Erythroblast (primary cell): ENCODE results near the gene AMZ1.
"Not testable (repeated sequence)": the region's sequence is repeated elsewhere in the genome, so short reads cannot be mapped to it uniquely, and the experiment has no call there.

Source experiments
- DNase-seq, 2 experiments: peaks; one replicate each; lab custom pipeline; 2025; lab: John Stamatoyannopoulos, UW
- GATA1 ChIP-seq: IDR thresholded peaks from 2 replicates; pipeline ENCODE4 v1.6.1; 2011; ENCODE audit warnings: low read depth, mild to moderate bottlenecking, control low read depth, low read length, moderate library complexity
- POLR2A ChIP-seq: IDR thresholded peaks from 2 replicates; pipeline ENCODE4 v1.6.1; 2011; ENCODE audit warnings: mild to moderate bottlenecking, low read length

The AMZ1 gene

GRCh38 chr7:2670720-2671391, 17.1 kb upstream of the AMZ1 start:
- TF ChIP-seq POLR2A: no peak
- TF ChIP-seq GATA1: no peak
- peak; percentile 64 to 76 for DNase-seq

- DNase-seq: not testable (repeated sequence)
These were observed 14.8 kb upstream of the AMZ1 start for GRCh38 chr7:2673214-2673613.

- no peak for DNase-seq
- TF ChIP-seq POLR2A (no peak), GATA1 (no peak)
These were observed 14.1 kb upstream of the AMZ1 start for GRCh38 chr7:2673934-2674333.

GRCh38 chr7:2675256-2675764, 12.7 kb upstream of the AMZ1 start:
- no peak for TF ChIP-seq POLR2A
- no peak for TF ChIP-seq GATA1
- DNase-seq: no peak

GRCh38 chr7:2676576-2676975, 11.4 kb upstream of the AMZ1 start:
- not testable (repeated sequence) for DNase-seq

GRCh38 chr7:2678454-2678853, 9.5 kb upstream of the AMZ1 start:
- not testable (repeated sequence) for DNase-seq

- not testable (repeated sequence) for DNase-seq
These were observed 8.6 kb upstream of the AMZ1 start for GRCh38 chr7:2679135-2680127.

GRCh38 chr7:2680256-2680655, 7.7 kb upstream of the AMZ1 start:
- no peak for TF ChIP-seq POLR2A
- no peak for TF ChIP-seq GATA1
- no peak for DNase-seq

GRCh38 chr7:2680792-2681490, 7.1 kb upstream of the AMZ1 start:
- peak; percentile 57 to 75 for DNase-seq
- TF ChIP-seq GATA1: no peak
- TF ChIP-seq POLR2A: no peak

- TF ChIP-seq POLR2A: no peak
- no peak for TF ChIP-seq GATA1
- DNase-seq: no peak
These were observed 5.8 kb upstream of the AMZ1 start for GRCh38 chr7:2681929-2682799.

- TF ChIP-seq GATA1: no peak
- no peak for TF ChIP-seq POLR2A
- no peak for DNase-seq
These were observed 3.5 kb upstream of the AMZ1 start for GRCh38 chr7:2684501-2684900.

- DNase-seq: no peak
- TF ChIP-seq POLR2A (no peak), GATA1 (no peak)
These were observed 1.9 kb upstream of the AMZ1 start for GRCh38 chr7:2686101-2686500.

GRCh38 chr7:2687338-2687869, 598 bp upstream of the AMZ1 start:
- no peak for DNase-seq
- no peak for TF ChIP-seq POLR2A
- no peak for TF ChIP-seq GATA1
